GM12878 (cell line): Measurements from ENCODE around the gene RAD51B. TPM values are rescaled to one million over a fixed set of nuclear protein-coding genes. Genes with fewer than 3 reads are reported as not detected.

Source experiments
- ATAC-seq: fragments of 200-7000 bp; cut with Tn5 transposase; 3 replicates; pipeline ENCODE4 v1.9.1; 2020; ENCODE audit warnings: mild to moderate bottlenecking, moderate library complexity
- BruUV-seq: library from RNA; stranded (reverse); fragments of 400-500 nt; replicated peaks from 2 replicates; lab custom pipeline; 2021; lab: Mats Ljungman, UMichigan
- CTCF ChIA-PET: fragments of 300-600 bp; sonication (Branson Sonifier 250); formaldehyde crosslinking; extraction: SDS; loops from one replicate; lab custom pipeline; 2021; ENCODE audit warnings: inconsistent platforms; lab: Yijun Ruan, JAX
- POLR2A ChIA-PET: fragments of 350-600 bp; formaldehyde crosslinking; extraction: SDS; loops from one replicate; lab custom pipeline; 2021; ENCODE audit warnings: inconsistent platforms; lab: Charles Lee
- RAD21 ChIA-PET: fragments of 300-600 bp; sonication (Branson Sonifier 250); formaldehyde crosslinking; loops from one replicate; lab custom pipeline; 2023; ENCODE audit warnings: antibody characterized with exemption; ENCODE audit not compliant: unreplicated experiment; lab: Charles Lee
- SMC1A ChIA-PET: fragments of 300-600 bp; sonication (Branson Sonifier 250); formaldehyde crosslinking; loops from one replicate; lab custom pipeline; 2023; ENCODE audit not compliant: unreplicated experiment, uncharacterized antibody; lab: Charles Lee
- DNase-seq: peaks from one replicate; pipeline ENCODE4 v3.0.0-alpha.2; 2011; ENCODE audit warnings: low read depth, low spot score
- FAIRE-seq: peaks from 3 replicates; lab custom pipeline; 2011; peaks lifted over from hg19 to GRCh38; lab: Jason Lieb, UNC
- H2AFZ ChIP-seq: 2 replicates; pipeline ENCODE4 v1.6.0; 2011; ENCODE audit warnings: low read depth, low read length, control low read depth; ENCODE audit not compliant: control insufficient read depth
- H3K27ac ChIP-seq: 2 replicates; pipeline ENCODE4 v1.5.1; 2011; ENCODE audit warnings: control low read depth; ENCODE audit not compliant: control insufficient read depth, insufficient read depth
- H3K27me3 ChIP-seq, 2 experiments: replicated peaks in 1 of 2; 2 replicates each; pipeline versions ENCODE4 v1.6.0 to v1.6.1; 2011; ENCODE audit warnings: low read length in 1 of 2; ENCODE audit not compliant: control insufficient read depth in 2 of 2, insufficient read depth in 2 of 2
- H3K36me3 ChIP-seq, 2 experiments: 2 replicates each; pipeline ENCODE4 v1.5.1; 2011; ENCODE audit warnings: low read length in 1 of 2; ENCODE audit not compliant: control insufficient read depth in 2 of 2, insufficient read depth in 2 of 2
- H3K4me1 ChIP-seq: 2 replicates; pipeline ENCODE4 v1.6.1; 2011; ENCODE audit warnings: mild to moderate bottlenecking, low read length, moderate library complexity, mixed read lengths; ENCODE audit not compliant: control insufficient read depth, insufficient read depth
- H3K4me2 ChIP-seq: 2 replicates; pipeline ENCODE4 v1.6.0; 2011; ENCODE audit warnings: control low read depth; ENCODE audit not compliant: control insufficient read depth, insufficient read depth
- H3K4me3 ChIP-seq: fragments of 200-600 bp; sonication (generic); 2 replicates; pipeline ENCODE4 v1.5.1; 2016
- H3K79me2 ChIP-seq: 2 replicates; pipeline ENCODE4 v1.6.0; 2011; ENCODE audit warnings: low read length; ENCODE audit not compliant: control insufficient read depth, insufficient read depth
- H3K9ac ChIP-seq: 2 replicates; pipeline ENCODE4 v1.8.0; 2011; ENCODE audit warnings: low read length, control low read depth, mixed read lengths; ENCODE audit not compliant: control insufficient read depth, insufficient read depth
- H3K9me3 ChIP-seq: replicated peaks from 3 replicates; pipeline ENCODE4 v1.5.1; 2011; ENCODE audit warnings: mild to moderate bottlenecking, low read length; ENCODE audit not compliant: control insufficient read depth, insufficient read depth
- H4K20me1 ChIP-seq: 2 replicates; pipeline ENCODE4 v1.6.0; 2011; ENCODE audit not compliant: control insufficient read depth, insufficient read depth
- ASH2L ChIP-seq: fragments of 300-600, 200-600 bp; sonication (generic); IDR thresholded peaks from 2 replicates; pipeline ENCODE4 v1.6.1; 2017; ENCODE audit warnings: low read depth, mild to moderate bottlenecking, borderline replicate concordance
- BACH1 ChIP-seq: fragments of 450-650 bp; IDR thresholded peaks from 2 replicates; pipeline ENCODE4 v1.6.1; 2017; ENCODE audit warnings: mild to moderate bottlenecking, borderline replicate concordance
- CBFB ChIP-seq: IDR thresholded peaks from 2 replicates; pipeline ENCODE4 v1.6.1; 2016; ENCODE audit warnings: antibody characterized with exemption, low read depth
- CEBPZ ChIP-seq: fragments of 150-350 bp; IDR thresholded peaks from 2 replicates; pipeline ENCODE4 v1.6.1; 2016; ENCODE audit warnings: low read depth, low read length
- DPF2 ChIP-seq: fragments of 450-650 bp; IDR thresholded peaks from 2 replicates; pipeline ENCODE4 v1.6.1; 2017; ENCODE audit warnings: mild to moderate bottlenecking
- IKZF2 ChIP-seq, 2 experiments: fragments of 450-650 bp; IDR thresholded peaks; 2 replicates each; pipeline ENCODE4 v1.6.1; 2017; ENCODE audit warnings: mild to moderate bottlenecking in 2 of 2, moderate library complexity in 2 of 2
- NRF1 ChIP-seq: conservative IDR thresholded peaks from 2 replicates; pipeline ENCODE4 v1.6.1; 2011; ENCODE audit warnings: mild to moderate bottlenecking, low read depth, low read length, improper control_type of control experiment
- SMAD5 ChIP-seq: IDR thresholded peaks from 2 replicates; pipeline ENCODE4 v1.6.1; 2016; ENCODE audit warnings: antibody characterized with exemption, low read depth
- SREBF1 ChIP-seq: IDR thresholded peaks from 2 replicates; pipeline ENCODE4 v1.6.1; 2012; ENCODE audit warnings: mild to moderate bottlenecking, low read length
- STAT3 ChIP-seq: IDR thresholded peaks from 2 replicates; pipeline ENCODE4 v1.6.1; 2011; ENCODE audit warnings: low read depth, low read length, improper control_type of control experiment
- TBL1XR1 ChIP-seq: IDR thresholded peaks from 2 replicates; pipeline ENCODE4 v1.6.1; 2012; ENCODE audit warnings: low read depth, low read length, improper control_type of control experiment
- whole genome bisulfite sequencing: methylation state at CpG from one replicate; pipeline ENCODE4 v1.1.6; 2016; ENCODE audit warnings: low lambda C conversion rate; ENCODE audit not compliant: insufficient replicate concordance, insufficient coverage; ENCODE audit errors: missing lambda C conversion rate; 5-methylcytosine and 5-hydroxymethylcytosine counted together
- in situ Hi-C: fragments of 300-500 bp; cut with MboI; formaldehyde crosslinking; loops from 9 replicates; pipeline ENCODE4 v1.14.3; 2018; ENCODE audit warnings: mixed read lengths
- intact Hi-C: fragments of 100-400 bp; cut with micrococcal nuclease; formaldehyde crosslinking; loops from one replicate; pipeline ENCODE4 v1.14.2; 2022; ENCODE audit not compliant: unreplicated experiment
- polyA plus RNA-seq, 11 experiments: library from polyadenylated mRNA; depleted of rRNA in 4 of 11; unstranded in 6 of 11; stranded (reverse) in 5 of 11; fragments of >200 nt; fragmentation: Nextera tagmentation in 4 of 11; fragmentation: Illumina TruSeq in 1 of 11; extraction: Ambion mirVana in 4 of 11; extraction: Trizol in 1 of 11; gene quantifications; 1 replicate in 1 of 11; 2 replicates in 10 of 11; pipeline versions ENCODE4 v1.2.1 to v1.2.3, GENCODE V29; 2011 to 2016; ENCODE audit warnings: inconsistent platforms in 2 of 11, missing spikeins in 2 of 11, low read depth in 1 of 11
- total RNA-seq, 4 experiments: library from RNA; depleted of rRNA in 3 of 4; stranded (reverse); fragments of >200 nt in 3 of 4; fragmentation: Illumina TruSeq in 1 of 4; extraction: Trizol in 1 of 4; gene quantifications; 2 replicates each; pipeline versions ENCODE4 v1.2.1 to v1.2.3, GENCODE V29; 2013 to 2021

RAD51B gene
- total and polyA plus RNA-seq, 10 of the 15 experiments (the other 5 are each of a cell fraction or from before 2014, with no cell fraction given), result 9.8 to 26.8 (median 21.3) TPM

GRCh38 chr14:68105816-68106215 lies 286.2 kb downstream of the RAD51B start (continued):
- no peak for TF ChIP-seq CEBPZ

DNA sequence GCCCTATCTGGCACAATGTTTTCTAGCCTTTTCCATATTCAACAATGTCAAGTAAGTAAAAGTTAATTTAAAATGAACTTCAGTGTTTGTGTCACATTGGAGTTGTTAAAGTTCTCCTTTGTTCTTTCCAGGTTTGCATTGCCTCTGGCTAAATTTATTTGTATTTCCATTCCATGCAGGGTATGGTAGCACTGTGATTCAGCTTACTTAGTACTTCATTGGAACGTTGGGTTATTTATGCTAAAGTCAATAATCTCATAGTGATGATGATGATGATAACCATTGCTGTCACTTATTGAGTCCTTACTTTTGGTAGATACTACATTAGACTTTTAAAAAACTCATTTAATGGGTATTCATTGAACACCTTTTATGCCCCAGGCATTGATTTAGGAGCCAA lies 286.9 kb downstream of the RAD51B start:
- RAD21 ChIA-PET, result no interaction called here
- TF ChIP-seq ASH2L, result no peak
- no peak for TF ChIP-seq TBL1XR1
- no peak for TF ChIP-seq NRF1
- no peak for TF ChIP-seq CBFB
- TF ChIP-seq SREBF1, result no peak
- no peak for TF ChIP-seq DPF2
- TF ChIP-seq BACH1, result no peak
- TF ChIP-seq STAT3, result no peak
- TF ChIP-seq IKZF2 (IDR thresholded peaks at IDR 0.05), result no peak
- TF ChIP-seq SMAD5, result no peak
- TF ChIP-seq, all 136 proteins: peak for 0
- FAIRE-seq, result no peak
- H3K36me3 ChIP-seq, result no peaks in the 10 kb centered on the region
- no peak overlapping the region for H3K4me3 ChIP-seq
- SMC1A ChIA-PET, result no interaction called here
- no peak for ATAC-seq
- no peak overlapping the region for H3K27ac ChIP-seq
- peaks cover 3% of the 10 kb centered on the region for H3K4me1 ChIP-seq
- 100% methylated on average over 1 of the region's 1 CpG for WGBS
- H3K9me3 ChIP-seq, result peaks cover 15% of the 10 kb centered on the region
- DNase-seq, result no peak
- H3K79me2 ChIP-seq, result no peaks in the 10 kb centered on the region
- no peaks in the 10 kb centered on the region for H3K27me3 ChIP-seq
- no peak overlapping the region for H3K9ac ChIP-seq
- no peak overlapping the region for H2AFZ ChIP-seq
- in situ Hi-C loops, result no loop called here
- H3K4me2 ChIP-seq, result no peak overlapping the region
- CTCF ChIA-PET, result no interaction called here
- POLR2A ChIA-PET, result no interaction called here
- H4K20me1 ChIP-seq, result no peaks in the 10 kb centered on the region
- intact Hi-C loops, result no loop called here
- BruUV-seq, result no TSS peak
